ENCODE measurements around the gene ITGA11. TPM values are rescaled to one million over a fixed set of nuclear protein-coding genes. Genes with fewer than 3 reads are reported as not detected.

Gene ITGA11
- total RNA-seq, 1 donor from 2014 or later: 0.22 TPM

- Mint-ChIP-seq H3K36me3 (ENCODE audit: unreplicated experiment) (no peaks in the 10 kb centered on the region), H3K9me3 (ENCODE audit: unreplicated experiment) (peaks cover 2% of the 10 kb centered on the region), H3K27ac (ENCODE audit: unreplicated experiment) (no peak overlapping the region), H3K4me1 (ENCODE audit: low read depth, unreplicated experiment) (peaks cover 3% of the 10 kb centered on the region), H3K4me3 (ENCODE audit: unreplicated experiment) (no peak overlapping the region), H3K27me3 (ENCODE audit: unreplicated experiment) (no peaks in the 10 kb centered on the region)
- no peak for TF ChIP-seq CTCF (IDR thresholded peaks at IDR 0.05; ENCODE audit: partially characterized antibody, unreplicated experiment)
- DNase-seq: no peak
Measured at GRCh38 chr15:68408971-68409370, 23.0 kb downstream of the ITGA11 start.

GRCh38 chr15:68407886-68408881 is 23.8 kb downstream of the ITGA11 start:
- no peak for TF ChIP-seq CTCF (IDR thresholded peaks at IDR 0.05; ENCODE audit: partially characterized antibody, unreplicated experiment)
- H3K27ac Mint-ChIP-seq (ENCODE audit: unreplicated experiment): no peak overlapping the region
- DNase-seq: no peak
- no peak overlapping the region for H3K4me3 Mint-ChIP-seq (ENCODE audit: unreplicated experiment)
- peaks cover 2% of the 10 kb centered on the region for H3K9me3 Mint-ChIP-seq (ENCODE audit: unreplicated experiment)
- H3K4me1 Mint-ChIP-seq (ENCODE audit: low read depth, unreplicated experiment): peaks cover 3% of the 10 kb centered on the region
- no peaks in the 10 kb centered on the region for H3K27me3 Mint-ChIP-seq (ENCODE audit: unreplicated experiment)
- H3K36me3 Mint-ChIP-seq (ENCODE audit: unreplicated experiment): no peaks in the 10 kb centered on the region

GRCh38 chr15:68407141-68407885 is 24.6 kb downstream of the ITGA11 start:
- Mint-ChIP-seq H3K27me3 (ENCODE audit: unreplicated experiment) (no peaks in the 10 kb centered on the region), H3K27ac (ENCODE audit: unreplicated experiment) (no peak overlapping the region), H3K4me1 (ENCODE audit: low read depth, unreplicated experiment) (peaks cover 3% of the 10 kb centered on the region), H3K36me3 (ENCODE audit: unreplicated experiment) (no peaks in the 10 kb centered on the region), H3K9me3 (ENCODE audit: unreplicated experiment) (peaks cover 2% of the 10 kb centered on the region), H3K4me3 (ENCODE audit: unreplicated experiment) (no peak overlapping the region)
- no peak for TF ChIP-seq CTCF (IDR thresholded peaks at IDR 0.05; ENCODE audit: partially characterized antibody, unreplicated experiment)
- no peak for DNase-seq

- H3K4me1 Mint-ChIP-seq (ENCODE audit: low read depth, unreplicated experiment): no peaks in the 10 kb centered on the region
- no peak overlapping the region for H3K27ac Mint-ChIP-seq (ENCODE audit: unreplicated experiment)
- H3K9me3 Mint-ChIP-seq (ENCODE audit: unreplicated experiment): peaks cover 2% of the 10 kb centered on the region
- DNase-seq: no peak
- TF ChIP-seq CTCF (IDR thresholded peaks at IDR 0.05; ENCODE audit: partially characterized antibody, unreplicated experiment): no peak
- no peaks in the 10 kb centered on the region for H3K36me3 Mint-ChIP-seq (ENCODE audit: unreplicated experiment)
- no peak overlapping the region for H3K4me3 Mint-ChIP-seq (ENCODE audit: unreplicated experiment)
- no peaks in the 10 kb centered on the region for H3K27me3 Mint-ChIP-seq (ENCODE audit: unreplicated experiment)
Measured at GRCh38 chr15:68405378-68406250, 26.3 kb downstream of the ITGA11 start.
